NK-92 treated with Interleukin-12 subunit alpha and Interleukin-12 subunit beta, amount 100 ng/mL, for 24 hours (cell line): ENCODE results near the gene CBX5.
"Not testable (repeated sequence)": the region's sequence is repeated elsewhere in the genome, so short reads cannot be mapped to it uniquely, and the experiment has no call there.

Source experiments
- DNase-seq: peaks from one replicate; lab custom pipeline; 2025; lab: John Stamatoyannopoulos, UW

Gene CBX5

DNA sequence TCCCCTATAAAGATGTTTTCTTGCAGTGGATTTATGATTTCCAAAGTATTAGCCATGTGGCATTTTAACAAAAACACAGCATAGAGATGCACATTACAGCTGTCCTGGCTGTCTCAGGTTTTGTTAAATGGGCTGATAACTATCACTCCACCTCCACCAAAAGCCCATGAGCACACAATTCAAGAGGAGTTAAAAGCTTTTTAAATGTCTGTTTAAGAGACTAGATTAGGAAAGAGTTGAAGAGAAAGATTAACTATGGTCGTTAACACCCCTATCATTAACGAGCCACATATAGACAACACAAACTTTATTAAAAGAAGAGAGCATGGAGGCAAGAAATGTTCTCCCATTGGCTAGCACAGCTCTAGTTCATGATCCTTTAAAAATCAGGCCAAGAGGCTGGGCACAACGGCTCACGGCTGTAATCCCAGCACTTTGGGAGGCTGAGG lies 14.5 kb downstream of the CBX5 start:
- no peak for DNase-seq

DNA sequence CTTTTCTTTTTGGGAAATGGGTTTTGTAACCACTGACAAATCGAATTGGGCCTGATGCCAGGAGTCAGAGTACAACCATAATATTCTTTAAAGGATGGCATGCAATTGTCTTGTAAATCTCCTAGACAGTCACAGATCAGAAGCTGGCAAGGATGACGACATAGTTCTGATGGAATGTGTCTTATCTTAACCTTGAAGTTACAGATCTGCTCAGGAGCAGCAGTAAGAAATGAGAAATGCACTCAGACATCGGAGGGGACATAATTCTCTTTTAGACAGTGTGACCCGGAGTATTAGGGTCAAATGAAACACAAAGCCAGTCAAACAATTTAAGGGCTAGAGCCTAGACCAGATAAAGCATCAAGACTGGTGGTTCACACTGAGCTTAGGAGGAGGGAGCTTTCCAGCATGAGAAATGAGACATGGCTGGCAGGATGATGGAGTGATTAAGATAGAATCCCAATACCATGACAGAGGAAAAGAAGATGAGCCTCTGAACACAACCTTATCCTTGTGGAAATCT lies 17.5 kb downstream of the CBX5 start:
- DNase-seq = no peak

DNA sequence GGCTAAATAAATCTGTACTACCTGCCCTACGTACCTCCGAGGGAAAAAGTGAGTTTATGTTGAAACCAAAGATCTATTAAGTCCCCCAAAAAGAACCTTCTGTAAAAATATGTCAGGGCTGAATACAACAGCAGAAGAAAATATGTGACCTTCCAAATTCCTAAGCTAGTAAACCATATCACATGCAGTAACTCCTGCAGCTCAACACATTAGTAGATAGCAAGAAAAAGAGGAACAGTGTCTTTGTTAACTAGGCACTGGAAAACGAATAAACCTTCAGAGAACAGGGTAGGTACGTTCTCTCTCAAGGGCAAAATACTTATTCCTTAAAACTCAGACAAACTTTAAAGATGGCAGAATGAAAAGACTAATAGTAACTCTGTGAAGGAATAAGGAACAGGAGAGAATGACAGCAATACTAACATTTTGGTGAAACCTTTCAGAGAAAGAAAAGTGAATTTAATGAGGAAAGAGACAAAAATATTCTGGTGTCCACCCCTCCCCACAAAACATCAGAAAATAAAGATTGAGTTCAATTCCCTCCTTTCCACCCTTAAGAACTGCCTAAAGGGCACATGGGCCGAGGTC lies 18.0 kb downstream of the CBX5 start:
- no peak for DNase-seq

DNA sequence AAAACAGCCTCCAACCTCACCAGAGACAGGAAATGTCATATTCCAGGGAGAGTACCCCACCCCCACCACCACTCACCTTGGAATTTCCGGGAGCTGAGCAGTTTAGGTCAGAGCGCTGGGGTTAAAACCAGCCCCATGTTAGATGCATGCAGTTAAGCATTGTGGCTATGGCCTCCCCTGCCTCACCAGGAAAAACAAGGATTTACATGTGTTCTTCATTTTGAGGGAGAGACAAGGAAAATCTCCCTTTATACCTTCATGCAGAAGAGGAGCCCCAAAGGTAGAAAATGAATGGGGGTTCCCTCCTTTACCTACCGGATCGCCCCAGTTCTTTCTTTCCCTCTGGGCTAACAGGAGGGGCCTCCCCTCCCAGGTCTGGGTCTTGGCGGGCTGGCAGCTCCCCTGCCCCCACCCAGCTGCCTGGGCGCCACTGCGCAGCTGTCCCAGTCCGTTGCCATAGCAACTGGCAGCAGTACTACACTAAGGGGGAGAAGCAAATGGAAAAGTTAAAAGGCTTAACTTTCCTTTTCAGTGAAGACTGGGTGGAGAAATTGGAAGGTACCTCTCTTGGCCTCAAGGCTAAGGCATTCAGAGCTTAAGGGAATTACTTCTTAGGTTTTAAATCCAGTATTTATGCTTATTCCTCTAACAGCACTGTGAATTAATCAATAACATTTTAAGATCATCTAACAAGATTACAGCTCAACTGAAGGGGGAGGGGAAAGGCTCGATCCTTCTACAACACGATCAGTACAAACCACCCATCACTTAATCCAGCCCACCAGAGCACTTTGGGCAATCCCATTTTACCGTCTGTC lies 20.5 kb downstream of the CBX5 start:
- DNase-seq = no peak

GRCh38 chr12:54258201-54258681 lies 21.7 kb downstream of the CBX5 start:
- no peak for DNase-seq

GRCh38 chr12:54257332-54257731 lies 22.6 kb downstream of the CBX5 start:
- DNase-seq = no peak

DNA sequence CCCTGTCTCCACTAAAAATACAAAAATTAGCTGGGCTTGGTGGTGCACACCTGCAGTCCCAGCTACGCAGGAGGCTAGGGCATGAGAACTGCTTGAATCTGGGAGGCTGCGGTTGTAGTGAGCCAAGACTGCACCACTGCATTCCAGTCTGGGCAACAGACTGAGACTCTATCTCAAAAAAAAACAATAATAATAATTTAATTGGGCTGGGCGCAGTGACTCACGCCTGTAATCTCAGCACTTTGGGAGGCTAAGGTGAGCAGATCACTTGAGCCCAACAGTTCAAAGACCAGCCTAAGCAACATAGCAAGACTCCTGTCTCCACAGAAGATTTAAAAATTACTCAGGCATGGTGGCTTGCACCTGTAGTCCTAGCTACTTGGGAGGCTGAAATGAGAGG lies 26.7 kb downstream of the CBX5 start:
- DNase-seq = no peak

- no peak for DNase-seq
These were observed 28.1 kb downstream of the CBX5 start for GRCh38 chr12:54251667-54252284.

- DNase-seq = no peak
These were observed 30.4 kb downstream of the CBX5 start for GRCh38 chr12:54249489-54249888.

GRCh38 chr12:54246011-54246641 lies 33.8 kb downstream of the CBX5 start:
- DNase-seq = no peak

DNA sequence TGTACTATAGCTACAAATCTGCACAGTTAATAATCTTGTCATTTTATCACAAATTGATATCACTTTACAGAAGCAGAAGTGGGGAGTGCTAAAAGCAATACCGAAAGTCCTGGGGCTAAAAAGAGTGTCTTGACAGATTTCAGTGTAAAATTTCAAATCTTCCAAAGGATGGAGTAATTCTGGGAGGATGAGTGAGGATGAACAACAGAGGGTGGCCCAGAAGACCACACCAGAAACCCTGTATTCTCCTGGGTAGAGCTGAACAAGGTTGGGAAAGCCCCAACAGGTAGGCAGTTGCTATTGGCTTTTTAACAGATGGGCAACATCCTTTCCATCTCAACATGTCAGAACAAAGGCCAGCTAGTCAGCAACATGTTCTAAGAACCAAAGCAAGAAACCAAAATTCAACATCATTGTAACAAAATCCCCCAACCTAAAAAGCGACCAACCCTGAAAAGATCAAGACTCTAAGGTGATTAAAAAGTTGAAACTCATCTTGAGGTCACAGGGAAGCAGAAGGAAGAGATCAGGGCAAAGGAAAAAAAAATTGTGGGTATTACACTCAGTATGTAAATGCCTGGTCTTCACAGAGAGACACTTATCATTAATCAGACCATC lies 38.8 kb downstream of the CBX5 start:
- no peak for DNase-seq

GRCh38 chr12:54240129-54240528 lies 39.8 kb downstream of the CBX5 start:
- DNase-seq = no peak

DNA sequence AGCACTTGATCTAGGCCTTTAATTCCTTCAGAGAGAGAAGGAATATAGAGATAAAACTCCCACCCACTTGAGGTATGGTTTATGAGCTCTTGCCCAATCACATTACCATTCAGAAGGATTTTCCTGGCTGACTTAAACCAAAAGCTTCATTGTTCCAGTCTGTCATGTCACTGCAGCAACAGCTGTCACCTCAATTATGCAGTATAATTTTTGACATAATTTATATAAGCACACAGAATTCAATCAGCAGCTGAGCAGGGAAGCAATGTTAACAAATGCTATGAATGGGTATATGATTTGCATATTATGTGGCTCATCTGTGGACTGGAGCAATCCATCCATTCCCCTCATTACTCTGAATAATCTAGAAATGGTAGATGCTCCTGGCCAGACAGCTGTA lies 40.3 kb downstream of the CBX5 start:
- DNase-seq = no peak

- DNase-seq = no peak
These were observed 41.4 kb downstream of the CBX5 start for GRCh38 chr12:54238531-54238930.

DNA sequence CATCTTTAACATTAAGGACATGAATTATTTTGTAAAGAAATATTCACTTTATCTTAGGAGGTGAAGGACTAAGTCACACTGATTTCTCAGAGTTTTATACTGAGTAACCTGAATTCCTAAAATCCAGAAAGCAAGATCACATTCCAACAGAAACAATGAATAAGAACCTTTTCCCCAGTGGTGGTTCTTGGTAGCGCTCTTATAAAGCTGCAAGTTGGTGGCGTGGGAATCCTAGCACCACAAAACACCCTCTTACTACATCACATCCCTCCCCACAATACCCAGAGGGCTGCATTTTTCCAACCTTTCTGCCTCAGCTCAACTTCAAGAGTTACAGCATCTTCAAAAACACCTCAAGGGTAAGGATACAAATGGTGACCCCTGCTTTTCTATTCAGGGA lies 47.1 kb downstream of the CBX5 start:
- DNase-seq = no peak

GRCh38 chr12:54231269-54231668 lies 48.7 kb downstream of the CBX5 start:
- not testable (repeated sequence) for DNase-seq

DNA sequence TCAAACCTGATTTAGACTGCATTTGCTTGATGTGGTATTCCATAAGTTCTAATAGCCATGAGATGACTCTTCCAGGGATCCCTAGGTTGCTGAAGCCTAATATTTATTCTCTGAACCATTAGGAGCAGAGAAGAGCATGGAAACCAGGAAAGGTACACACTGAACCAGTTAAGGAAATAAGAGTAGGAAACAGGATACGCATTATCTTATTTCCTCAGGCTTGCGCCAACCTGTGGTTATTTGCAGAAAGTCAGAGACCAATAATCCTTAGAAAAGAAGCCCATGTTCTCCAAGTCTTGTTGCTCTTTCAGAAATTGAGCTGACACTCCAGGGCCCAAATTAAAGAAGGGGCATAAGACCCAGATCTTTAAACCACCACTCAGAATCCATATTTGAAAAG lies 49.4 kb downstream of the CBX5 start:
- no peak for DNase-seq

GRCh38 chr12:54229624-54230212 lies 50.2 kb downstream of the CBX5 start:
- no peak for DNase-seq

DNA sequence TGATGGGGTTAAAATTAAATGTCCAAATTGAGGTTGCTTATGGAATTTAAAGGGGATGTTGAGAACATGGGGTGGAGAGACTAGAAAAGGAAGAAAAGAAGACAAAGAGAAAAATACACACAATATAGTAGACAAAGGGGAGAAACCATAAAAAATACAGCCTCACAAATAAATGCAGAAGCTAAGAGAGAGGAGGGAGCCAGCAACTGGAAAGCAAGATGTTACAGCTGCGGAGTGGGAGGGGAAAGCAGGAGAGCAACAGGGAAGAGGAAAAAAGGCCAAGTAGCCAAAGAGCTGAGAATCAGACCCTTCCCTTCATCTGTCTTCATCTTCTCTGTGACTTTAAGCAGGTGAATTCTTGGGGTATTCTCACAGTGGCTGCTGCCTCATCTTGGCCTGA lies 51.5 kb downstream of the CBX5 start:
- no peak for DNase-seq

- DNase-seq = not testable (repeated sequence)
These were observed 52.0 kb downstream of the CBX5 start for GRCh38 chr12:54227927-54228326.

DNA sequence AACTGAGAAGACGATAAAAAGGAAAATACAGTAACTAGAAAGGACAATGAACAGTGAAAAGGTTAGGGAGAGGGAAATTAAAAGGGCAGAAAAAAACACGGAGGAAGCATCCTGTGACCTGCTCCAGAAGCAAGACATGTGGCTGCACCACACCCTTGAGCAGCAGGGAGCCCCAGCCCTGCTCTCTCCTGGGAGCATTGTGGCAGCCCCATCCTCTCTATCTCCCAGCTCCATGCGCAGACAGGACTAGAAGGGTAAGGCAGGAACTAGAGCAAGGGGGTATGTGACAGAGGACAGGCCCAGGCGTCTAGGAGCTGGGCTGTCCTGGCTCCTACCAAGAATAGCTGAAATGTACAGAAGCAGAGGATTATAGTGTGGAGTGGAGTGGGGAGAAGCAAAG lies 52.5 kb downstream of the CBX5 start:
- DNase-seq = no peak

GRCh38 chr12:54225666-54226065 lies 54.3 kb downstream of the CBX5 start:
- DNase-seq = no peak
